K562 (cell line): ENCODE measurements around the gene KCNN4. TPM values are rescaled to one million over a fixed set of nuclear protein-coding genes. Genes with fewer than 3 reads are reported as not detected.

ENCODE experiments used
- NR2C2 ChIP-seq, 2 experiments: fragments of 200-800 bp in 1 of 2; sonication (Bioruptor generic) in 1 of 2; sonication (generic) in 1 of 2; formaldehyde crosslinking in 1 of 2; IDR thresholded peaks; 2 replicates each; pipeline versions ENCODE4 v1.6.1 to v1.8.0; 2016 to 2022; ENCODE audit warnings: mild to moderate bottlenecking in 1 of 2, missing compliant biosample characterization in 1 of 2, missing genetic modification characterization in 1 of 2, missing genetic modification reagents in 1 of 2
- TRIM25 ChIP-seq: fragments of 450-650 bp; IDR thresholded peaks from 2 replicates; pipeline ENCODE4 v1.7.0; 2016; ENCODE audit warnings: borderline replicate concordance
- polyA plus RNA-seq, 8 experiments: library from polyadenylated mRNA; depleted of rRNA in 4 of 8; stranded (reverse) in 5 of 8; unstranded in 3 of 8; fragments of >200 nt; fragmentation: Nextera tagmentation in 2 of 8; fragmentation: Illumina TruSeq in 1 of 8; extraction: Ambion mirVana in 2 of 8; extraction: Trizol in 1 of 8; gene quantifications; 2 replicates each; pipeline versions ENCODE4 v1.2.1 to v1.2.3, GENCODE V29; 2011 to 2014; ENCODE audit warnings: inconsistent platforms in 1 of 8, missing spikeins in 1 of 8
- total RNA-seq, 7 experiments: library from RNA; depleted of rRNA in 6 of 7; stranded (reverse); fragments of >200 nt in 6 of 7; fragmentation: Illumina TruSeq in 2 of 7; extraction: Trizol in 2 of 7; gene quantifications; 2 replicates each; pipeline versions ENCODE4 v1.2.1 to v1.2.3, GENCODE V29; 2011 to 2021; ENCODE audit warnings: low replicate concordance in 1 of 7
- TF ChIP-seq, protein P1 (sequence below): fragments of 250-450 bp; sonication (Bioruptor Pico); IDR thresholded peaks from 2 replicates; pipeline ENCODE4 v1.5.0; 2020; ENCODE audit warnings: mild to moderate bottlenecking, borderline replicate concordance

The KCNN4 gene
- total and polyA plus RNA-seq, 9 of the 15 experiments (the other 6 are each of a cell fraction or from before 2014, with no cell fraction given), result 0.53 to 37.7 (median 25.9) TPM

- no peak for TF ChIP-seq TRIM25
- TF ChIP-seq NR2C2 (CRISPR knock-in tag; IDR thresholded peaks at IDR 0.05), result no peak
- no peak for TF ChIP-seq NR2C2 (tag; IDR thresholded peaks at IDR 0.05)
- TF ChIP-seq, protein P1, sequence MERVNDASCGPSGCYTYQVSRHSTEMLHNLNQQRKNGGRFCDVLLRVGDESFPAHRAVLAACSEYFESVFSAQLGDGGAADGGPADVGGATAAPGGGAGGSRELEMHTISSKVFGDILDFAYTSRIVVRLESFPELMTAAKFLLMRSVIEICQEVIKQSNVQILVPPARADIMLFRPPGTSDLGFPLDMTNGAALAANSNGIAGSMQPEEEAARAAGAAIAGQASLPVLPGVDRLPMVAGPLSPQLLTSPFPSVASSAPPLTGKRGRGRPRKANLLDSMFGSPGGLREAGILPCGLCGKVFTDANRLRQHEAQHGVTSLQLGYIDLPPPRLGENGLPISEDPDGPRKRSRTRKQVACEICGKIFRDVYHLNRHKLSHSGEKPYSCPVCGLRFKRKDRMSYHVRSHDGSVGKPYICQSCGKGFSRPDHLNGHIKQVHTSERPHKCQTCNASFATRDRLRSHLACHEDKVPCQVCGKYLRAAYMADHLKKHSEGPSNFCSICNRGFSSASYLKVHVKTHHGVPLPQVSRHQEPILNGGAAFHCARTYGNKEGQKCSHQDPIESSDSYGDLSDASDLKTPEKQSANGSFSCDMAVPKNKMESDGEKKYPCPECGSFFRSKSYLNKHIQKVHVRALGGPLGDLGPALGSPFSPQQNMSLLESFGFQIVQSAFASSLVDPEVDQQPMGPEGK (CRISPR knock-in tag), result no peak
These were observed 5.9 kb upstream of the KCNN4 start (continued) for GRCh38 chr19:43786665-43787064.
